ENCODE results near the gene TCF12.

The TCF12 gene

GRCh38 chr15:57326196-57326595, 407.8 kb downstream of the TCF12 start:
- no peak for DNase-seq

- DNase-seq, result no peak
Observed at GRCh38 chr15:57327985-57328471, 409.6 kb downstream of the TCF12 start.

- no peak for DNase-seq
Observed at GRCh38 chr15:57328479-57328878, 410.0 kb downstream of the TCF12 start.

GRCh38 chr15:57328897-57329296, 410.5 kb downstream of the TCF12 start:
- no peak for DNase-seq

GRCh38 chr15:57329582-57330367, 411.3 kb downstream of the TCF12 start:
- DNase-seq, result no peak

GRCh38 chr15:57330619-57331340, 412.3 kb downstream of the TCF12 start:
- DNase-seq, result no peak

GRCh38 chr15:57332326-57332725, 413.9 kb downstream of the TCF12 start:
- DNase-seq, result no peak

- DNase-seq, result no peak
Observed at GRCh38 chr15:57333487-57333886, 415.0 kb downstream of the TCF12 start.

GRCh38 chr15:57334257-57334656, 415.8 kb downstream of the TCF12 start:
- DNase-seq, result no peak

- no peak for DNase-seq
Observed at GRCh38 chr15:57335293-57335715, 416.9 kb downstream of the TCF12 start.

GRCh38 chr15:57335719-57336118, 417.3 kb downstream of the TCF12 start:
- no peak for DNase-seq

GRCh38 chr15:57337868-57338411, 419.5 kb downstream of the TCF12 start:
- DNase-seq, result no peak

GRCh38 chr15:57339321-57339720, 420.9 kb downstream of the TCF12 start:
- no peak for DNase-seq

Measured in activated CD4-positive, alpha-beta T cell treated with anti-CD3 and anti-CD28 coated beads, Interleukin-2, amount 50 U/mL, for 16 hours (primary cell).